Activated naive CD8-positive, alpha-beta T cell treated with anti-CD3 and anti-CD28 coated beads, Interleukin-2, amount 50 U/mL, for 16 hours (primary cell): ENCODE data around the gene RASAL3.

ENCODE experiments used
- DNase-seq: peaks from one replicate; pipeline ENCODE4 v3.0.0-alpha.2; 2020; ENCODE audit warnings: low read depth, low spot score

Gene RASAL3

GRCh38 chr19:15436012-15436825 lies 28.1 kb downstream of the RASAL3 start:
- DNase-seq, result no peak

GRCh38 chr19:15433519-15434069 lies 30.8 kb downstream of the RASAL3 start:
- no peak for DNase-seq

GRCh38 chr19:15432629-15433518 lies 31.5 kb downstream of the RASAL3 start:
- peak; percentile 86 for DNase-seq

- DNase-seq, result no peak
These were observed 32.3 kb downstream of the RASAL3 start for GRCh38 chr19:15432018-15432494.

- DNase-seq, result no peak
These were observed 32.8 kb downstream of the RASAL3 start for GRCh38 chr19:15431396-15432017.

GRCh38 chr19:15430526-15431120 lies 33.7 kb downstream of the RASAL3 start:
- DNase-seq, result no peak

GRCh38 chr19:15429825-15430467 lies 34.4 kb downstream of the RASAL3 start:
- no peak for DNase-seq

GRCh38 chr19:15428956-15429824 lies 35.2 kb downstream of the RASAL3 start:
- DNase-seq, result no peak

GRCh38 chr19:15427991-15428471 lies 36.3 kb downstream of the RASAL3 start:
- DNase-seq, result no peak

GRCh38 chr19:15427350-15427700 lies 37.0 kb downstream of the RASAL3 start:
- DNase-seq, result no peak

- no peak for DNase-seq
These were observed 37.6 kb downstream of the RASAL3 start for GRCh38 chr19:15426485-15427349.

- DNase-seq, result no peak
These were observed 38.9 kb downstream of the RASAL3 start for GRCh38 chr19:15425321-15425950.

GRCh38 chr19:15424692-15425272 lies 39.6 kb downstream of the RASAL3 start:
- DNase-seq, result no peak

- no peak for DNase-seq
These were observed 40.2 kb downstream of the RASAL3 start for GRCh38 chr19:15424121-15424520.

- DNase-seq, result no peak
These were observed 41.2 kb downstream of the RASAL3 start for GRCh38 chr19:15423130-15423529.

GRCh38 chr19:15422296-15423075 lies 41.9 kb downstream of the RASAL3 start:
- no peak for DNase-seq

- no peak for DNase-seq
These were observed 42.6 kb downstream of the RASAL3 start for GRCh38 chr19:15421721-15422260.
